GM13977 (cell line): ENCODE results near the gene SERTM2.
"Not testable (repeated sequence)": the region's sequence is repeated elsewhere in the genome, so short reads cannot be mapped to it uniquely, and the experiment has no call there.

ENCODE experiments used
- DNase-seq: peaks from one replicate; pipeline ENCODE4 v3.0.0; 2012; ENCODE audit warnings: low spot score
- in situ Hi-C: fragments of 300-500 bp; cut with MboI; formaldehyde crosslinking; loops from one replicate; pipeline ENCODE4 v1.12.0; 2022; ENCODE audit warnings: low sequenced_read_pairs, low pct_unique_long_range_greater_than_20kb, mixed read lengths, inconsistent platforms; ENCODE audit not compliant: unreplicated experiment
- TF ChIP-seq, protein P1 (sequence below): IDR thresholded peaks from 2 replicates; pipeline ENCODE4 v1.5.1; 2012; ENCODE audit warnings: mild to moderate bottlenecking, control low read depth; ENCODE audit not compliant: insufficient read depth; ENCODE audit errors: extremely low read depth, missing control alignments

SERTM2 gene

DNA sequence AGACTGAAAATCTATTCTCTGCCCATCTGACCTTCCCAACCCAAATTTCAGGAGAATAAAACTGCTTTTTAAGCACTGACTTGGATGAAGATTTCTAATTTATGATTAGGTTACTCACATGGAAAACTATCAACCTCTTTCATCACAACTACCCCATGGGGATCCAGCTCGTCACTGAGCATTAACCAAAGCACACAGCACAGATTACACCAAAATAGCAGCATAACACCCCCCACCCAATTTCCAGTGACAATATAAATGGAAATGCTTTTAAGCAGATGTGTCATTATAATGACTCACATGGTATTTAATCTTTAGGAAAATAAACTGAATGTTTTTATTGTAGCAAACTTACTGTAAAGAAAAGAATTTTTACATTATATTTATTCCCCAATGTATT lies 9.7 kb downstream of the SERTM2 start:
- no peak for DNase-seq
- in situ Hi-C loops: no loop called here
- TF ChIP-seq, protein P1, sequence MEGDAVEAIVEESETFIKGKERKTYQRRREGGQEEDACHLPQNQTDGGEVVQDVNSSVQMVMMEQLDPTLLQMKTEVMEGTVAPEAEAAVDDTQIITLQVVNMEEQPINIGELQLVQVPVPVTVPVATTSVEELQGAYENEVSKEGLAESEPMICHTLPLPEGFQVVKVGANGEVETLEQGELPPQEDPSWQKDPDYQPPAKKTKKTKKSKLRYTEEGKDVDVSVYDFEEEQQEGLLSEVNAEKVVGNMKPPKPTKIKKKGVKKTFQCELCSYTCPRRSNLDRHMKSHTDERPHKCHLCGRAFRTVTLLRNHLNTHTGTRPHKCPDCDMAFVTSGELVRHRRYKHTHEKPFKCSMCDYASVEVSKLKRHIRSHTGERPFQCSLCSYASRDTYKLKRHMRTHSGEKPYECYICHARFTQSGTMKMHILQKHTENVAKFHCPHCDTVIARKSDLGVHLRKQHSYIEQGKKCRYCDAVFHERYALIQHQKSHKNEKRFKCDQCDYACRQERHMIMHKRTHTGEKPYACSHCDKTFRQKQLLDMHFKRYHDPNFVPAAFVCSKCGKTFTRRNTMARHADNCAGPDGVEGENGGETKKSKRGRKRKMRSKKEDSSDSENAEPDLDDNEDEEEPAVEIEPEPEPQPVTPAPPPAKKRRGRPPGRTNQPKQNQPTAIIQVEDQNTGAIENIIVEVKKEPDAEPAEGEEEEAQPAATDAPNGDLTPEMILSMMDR: no peak

DNA sequence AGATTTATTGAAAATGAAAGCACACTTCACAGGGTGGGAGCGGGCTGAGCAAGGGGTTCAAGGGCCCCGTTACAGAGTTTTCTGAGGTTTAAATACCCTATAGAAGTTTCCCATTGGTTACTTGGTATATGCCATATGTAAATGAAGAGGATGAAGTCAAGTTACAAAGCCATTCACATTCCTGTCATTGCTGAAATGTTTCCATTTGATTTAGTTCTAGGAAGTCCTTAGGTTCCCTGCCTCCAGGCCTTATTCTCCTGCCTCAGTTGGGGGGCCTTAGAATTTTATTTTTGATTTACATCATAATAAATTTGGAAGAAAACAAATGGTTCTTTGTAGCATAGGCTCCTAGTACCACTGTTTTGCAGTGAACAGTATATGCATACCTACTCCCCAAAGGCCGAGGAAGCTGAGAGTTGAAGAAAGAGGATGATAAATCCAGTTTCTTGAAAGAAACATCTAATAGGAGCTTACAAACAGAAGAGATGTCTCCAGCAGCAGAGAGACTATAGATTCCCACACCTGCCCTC lies 31.8 kb downstream of the SERTM2 start:
- in situ Hi-C loops: no loop called here
- TF ChIP-seq, protein P1: no peak
- no peak for DNase-seq

DNA sequence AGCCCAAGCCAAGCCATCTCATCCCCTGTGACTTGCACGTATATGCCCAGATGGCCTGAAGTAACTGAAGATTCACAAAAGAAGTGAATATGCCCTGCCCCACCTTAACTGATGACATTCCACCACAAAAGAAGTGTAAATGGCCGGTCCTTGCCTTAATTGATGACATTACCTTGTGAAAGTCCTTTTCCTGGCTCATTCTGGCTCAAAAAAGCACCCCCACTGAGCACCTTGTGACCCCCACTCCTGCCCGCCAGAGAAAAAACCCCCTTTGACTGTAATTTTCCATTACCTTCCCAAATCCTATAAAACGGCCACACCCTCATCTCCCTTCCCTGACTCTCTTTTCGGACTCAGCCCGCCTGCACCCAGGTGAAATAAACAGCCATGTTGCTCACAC lies 37.8 kb downstream of the SERTM2 start:
- DNase-seq, in situ Hi-C loops: not testable (repeated sequence)

DNA sequence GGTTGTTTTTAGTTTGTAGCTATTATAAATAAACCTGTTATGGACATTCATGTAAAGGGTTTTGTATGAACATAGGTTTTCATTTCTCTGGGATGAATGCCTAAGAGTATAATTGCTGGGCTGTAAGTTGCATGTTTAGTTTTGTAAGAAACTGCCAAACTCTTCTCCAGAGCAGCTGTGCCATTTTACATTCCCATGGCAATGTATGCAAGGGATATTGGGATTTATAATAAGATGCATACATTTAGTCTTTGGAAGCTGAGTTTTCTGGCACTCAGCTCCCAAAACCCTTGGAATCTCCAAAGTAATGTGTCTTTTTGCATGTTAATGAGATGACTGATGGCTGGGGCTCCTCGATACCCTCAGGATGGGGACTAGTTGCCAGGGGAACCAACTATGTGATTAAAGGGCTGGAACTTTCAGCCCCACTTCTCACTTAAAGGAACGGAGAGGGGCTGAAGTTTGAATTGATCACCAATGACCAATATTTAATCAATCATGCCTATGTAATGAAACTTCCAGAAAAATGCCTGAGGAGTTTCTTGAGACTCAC lies 44.0 kb downstream of the SERTM2 start:
- TF ChIP-seq, protein P1: no peak
- DNase-seq: no peak
- in situ Hi-C loops: no loop called here

DNA sequence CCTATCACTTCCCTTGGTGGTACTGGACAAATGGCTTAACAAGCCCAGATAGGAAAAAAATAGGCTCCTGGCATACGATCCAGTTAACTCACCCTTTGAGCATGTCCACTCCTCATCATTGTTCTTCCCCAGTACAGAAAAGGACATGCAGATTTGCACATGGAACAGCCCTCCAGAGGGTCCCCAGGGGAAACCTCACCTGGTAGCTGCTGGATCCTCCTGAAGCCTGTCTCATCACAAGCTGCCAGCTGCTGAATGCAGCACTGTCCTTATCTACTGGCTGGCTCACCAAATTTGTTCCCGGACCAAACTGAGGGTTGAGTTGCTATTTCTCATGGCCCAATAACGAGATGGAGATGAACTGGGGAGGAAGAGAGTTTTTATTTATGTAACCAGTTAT lies 49.4 kb downstream of the SERTM2 start:
- in situ Hi-C loops: no loop called here
- TF ChIP-seq, protein P1: no peak
- DNase-seq: no peak

DNA sequence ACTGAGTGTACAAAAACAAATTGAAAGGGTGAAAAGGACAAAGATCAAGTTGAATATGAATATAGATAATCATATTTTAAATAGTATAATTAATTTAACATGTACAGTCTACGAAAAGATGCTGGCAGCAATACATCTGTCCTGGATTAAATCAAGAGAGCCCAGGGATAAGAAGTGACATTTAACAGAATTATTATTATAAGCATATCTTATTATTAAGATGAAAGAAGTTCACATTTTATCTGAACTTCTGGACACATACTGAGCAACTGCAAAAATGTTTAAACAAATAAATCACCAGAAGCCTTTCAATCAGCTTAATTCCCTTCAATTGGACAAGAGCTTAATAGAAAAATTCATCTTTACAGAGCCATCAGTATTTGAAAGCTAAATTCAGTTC lies 50.4 kb downstream of the SERTM2 start:
- in situ Hi-C loops: no loop called here
- TF ChIP-seq, protein P1: no peak
- DNase-seq: no peak

DNA sequence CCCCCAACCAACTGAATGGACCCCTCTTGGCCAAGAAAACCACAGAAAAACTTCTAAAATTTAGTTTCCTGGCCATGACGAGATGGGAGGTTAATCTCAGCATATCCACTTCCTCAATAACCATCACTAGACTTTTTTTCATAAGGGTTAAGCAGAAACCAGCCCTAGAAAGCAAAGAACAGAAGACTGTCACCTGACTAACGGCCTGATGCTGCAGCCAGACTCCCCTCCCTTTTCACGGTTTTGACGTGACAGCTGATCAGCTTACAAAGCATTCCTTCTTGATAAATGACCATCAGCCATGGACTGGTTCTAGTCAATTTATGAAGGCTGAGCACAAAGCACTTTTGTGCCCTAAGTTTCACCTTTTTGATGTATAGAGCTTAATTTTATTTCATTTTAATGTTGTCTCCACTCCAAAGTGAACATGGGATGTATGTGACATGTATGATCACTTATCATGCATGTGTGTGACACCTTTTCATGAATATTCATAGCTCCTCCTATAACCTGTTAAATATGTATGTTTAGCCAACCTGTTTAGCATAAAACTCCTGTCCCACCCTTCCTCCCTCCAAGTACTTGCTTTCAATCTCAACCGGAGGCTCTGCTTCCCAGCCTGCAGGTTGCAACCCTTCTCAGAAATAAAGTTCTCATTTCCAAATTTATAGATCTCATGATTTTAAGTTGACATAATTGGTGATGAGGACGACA lies 56.3 kb downstream of the SERTM2 start:
- DNase-seq: no peak
- TF ChIP-seq, protein P1: no peak
- in situ Hi-C loops: no loop called here
